AML-193 (cell line): ENCODE data around the gene ACAP2.
"Not testable (repeated sequence)": the region's sequence is repeated elsewhere in the genome, so short reads cannot be mapped to it uniquely, and the experiment has no call there.

Experiments
- DNase-seq, 2 experiments: peaks; one replicate each; lab custom pipeline; 2025; lab: John Stamatoyannopoulos, UW

The ACAP2 gene

DNA sequence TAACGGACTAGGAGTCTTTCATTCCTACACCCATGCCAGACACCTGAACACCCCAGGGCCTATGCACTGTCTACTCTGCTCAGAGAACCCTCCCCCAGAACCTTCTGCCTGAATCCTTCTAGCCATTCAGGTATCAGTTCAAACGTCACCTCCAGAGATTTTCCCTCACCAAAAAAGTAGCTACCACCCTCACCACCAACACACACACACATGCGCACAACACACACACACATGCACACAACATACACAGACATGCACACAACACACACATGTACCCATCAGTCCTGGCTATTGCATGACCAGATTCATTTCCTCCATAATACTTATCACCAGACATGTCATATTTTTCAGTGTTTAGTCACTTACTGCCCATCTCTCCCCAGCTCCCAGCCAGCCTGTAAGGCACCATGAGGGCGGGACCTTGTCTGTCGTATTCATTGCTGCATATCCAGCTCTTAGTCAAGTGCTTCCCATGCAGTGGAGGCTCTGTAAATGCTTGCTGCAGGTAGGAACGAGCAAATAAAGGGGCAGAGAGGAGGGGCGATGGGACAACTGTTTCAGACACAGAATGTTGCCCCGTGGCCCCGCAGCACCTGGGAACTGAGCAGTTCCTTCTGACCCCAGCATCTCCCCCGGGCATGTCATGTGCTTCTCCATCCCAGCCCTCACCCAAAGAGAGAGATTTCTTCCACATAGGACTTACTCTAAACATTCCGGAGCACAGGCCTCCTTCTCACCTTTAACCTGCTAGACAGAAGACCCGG is 201.0 kb downstream of the ACAP2 start:
- DNase-seq: no peak

DNA sequence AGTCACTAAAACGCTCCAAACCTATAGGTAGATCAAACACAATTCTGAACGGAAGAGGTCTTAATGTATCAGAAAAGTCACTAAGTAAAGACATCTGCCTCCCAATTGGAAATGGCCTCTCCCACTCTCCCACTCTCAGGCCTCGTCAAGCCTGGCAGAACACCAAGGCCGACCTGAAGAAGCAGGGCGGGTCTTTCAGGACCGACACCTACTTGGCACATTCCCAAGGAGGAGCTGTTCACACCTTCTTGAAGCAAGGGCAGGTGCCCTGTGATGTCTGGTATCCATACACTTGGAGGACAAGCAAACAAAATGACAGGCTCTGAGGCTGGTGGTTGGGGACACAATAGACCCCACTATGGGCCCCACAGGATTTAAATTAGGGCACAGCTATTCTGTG is 201.9 kb downstream of the ACAP2 start:
- DNase-seq: no peak

DNA sequence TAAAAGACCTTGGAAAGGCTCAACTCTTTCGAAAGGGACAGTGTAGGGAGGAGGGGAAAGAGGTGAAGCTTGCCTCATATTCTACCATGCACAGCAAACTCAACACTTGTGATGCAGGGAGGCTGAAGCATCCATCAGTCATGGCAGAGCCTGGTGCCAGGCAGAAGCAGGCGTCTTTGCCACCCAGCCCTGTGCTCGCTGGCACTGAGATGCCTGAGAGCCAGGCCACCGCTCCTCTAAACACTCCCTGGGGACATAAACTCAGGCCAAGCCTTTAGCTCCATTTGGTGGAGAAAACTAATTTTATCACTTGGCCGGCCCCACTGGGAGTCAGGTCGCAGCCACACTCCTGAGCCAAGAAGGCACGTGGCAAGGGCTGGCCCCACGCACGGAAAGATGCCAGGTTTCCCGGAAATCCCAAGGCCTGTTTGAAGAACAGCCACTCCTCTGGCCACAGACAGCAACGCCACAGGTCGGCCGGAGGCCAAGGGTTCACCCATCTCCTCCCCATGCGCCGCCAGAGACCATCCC is 202.6 kb downstream of the ACAP2 start:
- no peak for DNase-seq

DNA sequence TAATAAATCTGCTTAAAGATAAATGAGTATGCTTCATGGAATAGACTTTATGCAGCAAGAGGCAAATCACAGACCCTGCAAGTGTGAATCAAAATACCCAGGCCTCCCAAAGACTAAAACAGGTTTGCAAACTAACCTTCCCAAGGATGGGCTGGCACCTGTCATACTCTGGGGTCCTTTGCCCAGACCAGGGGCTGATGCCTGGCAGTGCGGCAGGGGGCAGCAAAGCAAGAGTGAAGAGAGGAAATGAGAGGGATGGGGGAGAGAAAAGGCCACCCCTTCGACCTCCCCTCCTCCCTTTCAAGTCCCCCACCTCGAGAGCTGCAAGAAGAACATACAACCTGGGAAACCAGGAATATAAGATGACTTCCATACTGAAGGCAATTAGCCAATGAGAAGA is 203.7 kb downstream of the ACAP2 start:
- DNase-seq: no peak

DNA sequence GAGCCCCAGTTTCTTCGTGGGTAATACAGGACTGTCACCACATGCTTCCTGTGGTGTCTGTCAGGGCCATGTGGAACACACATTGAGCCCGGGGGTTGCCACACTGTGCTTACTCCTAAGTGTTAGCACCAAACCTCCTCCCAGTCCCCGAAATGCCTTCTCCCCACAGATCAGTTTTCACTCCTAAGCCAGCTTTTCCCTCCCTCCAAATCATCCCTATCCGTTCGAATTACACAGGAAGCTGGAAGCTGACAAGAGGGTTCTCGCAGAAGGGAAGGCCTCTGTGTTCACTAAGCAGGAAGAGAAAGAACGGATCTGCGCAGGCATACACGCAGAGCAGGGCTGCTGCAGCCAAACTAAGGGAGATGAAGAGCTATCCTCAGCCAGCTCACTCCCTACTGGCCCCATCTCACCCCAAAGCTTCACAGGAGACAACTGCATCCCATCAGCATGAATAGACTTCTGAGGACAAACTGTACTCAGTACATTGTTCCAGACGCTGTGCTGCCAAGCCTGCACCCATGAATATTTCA is 204.2 kb downstream of the ACAP2 start:
- no peak for DNase-seq

DNA sequence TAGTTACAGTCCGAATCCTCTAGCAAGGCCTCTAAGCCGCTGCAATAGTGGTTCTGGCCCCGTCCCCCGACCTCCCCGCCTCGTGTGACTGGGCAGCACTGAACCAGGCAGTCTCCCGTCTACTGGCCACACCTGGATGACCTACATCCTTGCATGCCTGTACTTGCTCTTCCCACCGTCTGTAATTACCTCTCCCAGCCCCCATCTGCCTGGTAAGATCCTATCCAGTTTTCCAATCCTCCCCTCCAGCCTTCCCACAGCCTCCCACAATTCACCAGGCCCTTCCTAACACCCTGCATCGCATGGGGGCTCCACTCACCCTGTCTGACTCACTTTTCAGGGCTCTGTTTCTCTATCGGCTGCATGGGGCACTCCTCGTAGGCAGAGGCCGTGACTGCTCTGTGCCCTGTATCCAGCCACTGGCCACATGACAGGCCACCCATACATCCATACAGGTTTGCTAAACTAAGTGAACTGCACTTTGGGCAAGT is 204.7 kb downstream of the ACAP2 start:
- DNase-seq: no peak

DNA sequence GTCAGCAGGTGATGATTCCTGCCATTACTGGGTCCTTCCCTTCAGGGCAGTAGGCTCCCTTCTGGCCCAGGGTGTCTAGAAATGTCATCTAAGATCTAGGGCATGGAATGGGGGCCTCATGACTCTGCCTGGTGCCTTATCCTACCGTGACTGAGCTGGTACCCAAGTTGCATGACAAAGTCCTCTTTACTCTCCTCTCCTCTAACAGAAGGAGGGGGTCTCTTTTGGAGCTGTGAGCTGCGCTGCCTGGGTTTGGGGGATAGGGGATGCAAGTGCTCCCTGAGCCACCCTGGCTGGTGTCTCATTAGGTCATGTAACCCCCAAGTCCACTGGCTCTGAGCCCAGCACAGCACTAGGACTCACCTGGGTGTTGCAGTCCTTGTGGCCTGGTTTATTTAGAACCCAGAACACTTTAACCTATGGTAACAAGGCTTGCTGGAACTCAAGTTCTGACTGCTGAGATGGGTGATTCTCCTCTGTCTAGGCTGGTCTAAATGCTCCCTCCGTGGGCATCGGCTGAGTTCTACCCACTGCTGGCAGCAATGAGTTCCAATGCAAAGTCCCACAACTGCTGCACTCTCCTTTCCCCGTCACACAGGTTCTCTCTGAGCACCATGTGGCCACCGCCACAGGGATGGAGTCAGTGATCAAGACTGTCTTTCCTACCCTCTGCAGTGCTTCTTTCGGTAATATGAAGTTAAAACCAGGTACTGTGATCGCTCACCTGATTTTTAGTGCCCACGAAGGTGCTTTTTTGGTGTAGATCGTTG is 205.8 kb downstream of the ACAP2 start:
- DNase-seq: no peak

DNA sequence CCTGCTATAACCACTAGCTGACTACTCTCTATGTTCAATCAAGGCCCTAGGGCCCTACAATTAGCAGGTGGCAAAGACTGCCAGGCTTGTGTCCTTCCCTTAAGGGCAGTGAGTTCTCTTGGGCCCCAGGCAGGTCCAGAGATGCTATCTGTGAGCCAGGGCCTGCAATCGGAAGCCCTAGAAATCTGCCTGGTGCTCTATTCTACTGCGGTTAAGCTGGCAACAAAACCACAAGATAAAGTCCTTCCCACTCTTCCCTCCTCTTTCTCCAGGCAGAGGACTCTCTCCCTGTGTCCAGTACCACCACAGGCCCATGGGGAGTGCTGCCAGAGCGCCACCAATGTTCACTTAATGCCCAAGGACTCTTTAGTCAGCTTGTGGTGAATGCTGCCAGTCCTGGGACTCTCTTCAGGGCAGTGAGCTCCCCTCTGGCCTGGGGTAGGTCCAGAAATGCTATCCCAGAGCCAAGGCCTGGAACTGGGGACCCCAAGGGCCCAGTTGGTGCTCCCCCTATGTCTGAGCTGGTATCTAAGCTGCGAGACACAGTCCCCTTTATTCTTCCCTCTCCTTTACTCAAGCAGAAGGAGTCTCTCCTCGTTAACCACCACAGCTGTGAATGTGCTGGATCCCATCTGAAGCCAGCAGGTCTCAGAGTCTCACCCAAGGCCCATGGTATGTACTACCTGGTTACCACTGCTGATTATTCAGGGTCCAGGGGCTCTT is 206.6 kb downstream of the ACAP2 start:
- no peak for DNase-seq

DNA sequence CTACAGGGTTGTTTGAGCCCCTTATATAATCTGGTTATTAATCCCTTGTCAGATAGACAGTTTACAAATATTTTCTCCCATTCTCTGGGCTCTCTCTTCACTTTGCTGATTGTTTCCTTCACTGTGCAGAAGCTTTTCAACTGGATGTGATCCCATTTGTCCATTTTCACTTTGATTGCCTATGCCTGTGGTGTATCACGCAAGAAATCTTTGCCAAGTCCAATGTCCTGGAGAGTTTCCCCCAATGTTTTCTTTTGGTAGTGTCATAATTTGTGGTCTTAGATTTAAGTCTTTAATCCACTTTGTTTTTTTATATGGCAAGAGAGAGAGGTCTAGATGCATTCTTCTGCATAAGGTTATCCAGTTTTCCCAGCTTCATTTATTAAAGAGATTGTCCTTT is 212.6 kb downstream of the ACAP2 start:
- DNase-seq: no peak

DNA sequence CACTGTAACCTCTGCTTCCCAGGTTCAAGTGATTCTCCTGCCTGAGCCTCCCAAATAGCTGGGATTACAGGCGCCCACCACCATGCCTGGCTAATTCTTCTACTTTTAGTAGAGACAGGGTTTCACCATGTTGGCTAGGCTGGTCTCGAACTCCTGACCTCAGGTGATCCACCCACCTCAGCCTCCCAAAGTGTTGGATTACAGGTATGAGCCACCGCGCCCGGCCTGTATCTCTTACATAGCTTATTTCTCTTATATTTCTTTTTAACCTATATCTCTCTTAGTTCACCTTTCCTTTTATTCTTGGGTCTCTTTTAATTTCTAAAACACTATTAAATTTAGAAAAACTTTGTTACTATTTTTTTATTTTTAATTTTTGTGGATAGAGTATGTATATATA is 213.9 kb downstream of the ACAP2 start:
- not testable (repeated sequence) for DNase-seq

DNA sequence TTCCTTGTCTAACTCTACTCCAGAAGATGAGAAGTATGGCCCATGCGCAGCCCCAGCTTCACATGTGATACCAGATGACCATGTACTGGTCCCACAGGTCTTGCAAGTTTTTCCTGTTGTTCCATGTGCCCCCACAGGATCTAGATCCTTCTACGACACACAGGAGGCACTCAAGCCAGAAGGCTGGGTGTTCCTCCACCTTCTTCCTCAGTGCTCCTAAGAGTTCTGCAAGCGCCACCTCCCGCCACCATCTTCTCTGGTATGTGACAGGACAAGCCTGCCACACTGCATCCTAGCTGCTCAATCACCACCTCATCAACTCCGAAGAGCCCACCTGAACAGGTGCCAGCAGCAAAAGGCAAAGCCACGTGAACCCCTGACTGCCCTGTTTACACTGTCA is 214.9 kb downstream of the ACAP2 start:
- DNase-seq: no peak

DNA sequence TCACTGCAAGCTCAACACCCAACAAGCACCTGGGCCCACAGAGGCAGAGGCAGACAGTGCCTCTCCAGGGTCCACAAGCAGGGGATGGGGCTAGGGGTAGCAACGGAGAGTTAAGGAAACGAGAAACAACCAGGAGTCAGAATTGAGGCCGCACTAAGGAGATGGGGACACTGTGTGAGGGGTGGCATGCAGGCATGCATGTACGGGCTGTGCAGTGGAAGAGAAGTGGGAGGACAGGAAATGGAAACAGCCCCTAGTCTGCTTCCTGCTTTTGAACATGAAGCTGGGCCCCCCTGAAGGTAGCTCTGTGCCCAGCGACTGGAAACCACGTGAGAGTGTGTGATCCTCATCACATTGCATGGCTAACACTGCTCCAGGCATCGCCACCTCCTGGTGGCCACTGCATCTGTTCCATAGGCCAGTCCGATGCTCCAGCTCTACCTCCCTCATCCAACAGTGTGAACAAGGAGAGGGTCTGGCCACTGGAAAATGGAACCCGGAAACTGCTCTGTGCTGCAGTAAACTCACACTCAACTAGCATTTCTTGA is 215.8 kb downstream of the ACAP2 start:
- peak in 1 of 2 experiments; percentile 7 for DNase-seq

DNA sequence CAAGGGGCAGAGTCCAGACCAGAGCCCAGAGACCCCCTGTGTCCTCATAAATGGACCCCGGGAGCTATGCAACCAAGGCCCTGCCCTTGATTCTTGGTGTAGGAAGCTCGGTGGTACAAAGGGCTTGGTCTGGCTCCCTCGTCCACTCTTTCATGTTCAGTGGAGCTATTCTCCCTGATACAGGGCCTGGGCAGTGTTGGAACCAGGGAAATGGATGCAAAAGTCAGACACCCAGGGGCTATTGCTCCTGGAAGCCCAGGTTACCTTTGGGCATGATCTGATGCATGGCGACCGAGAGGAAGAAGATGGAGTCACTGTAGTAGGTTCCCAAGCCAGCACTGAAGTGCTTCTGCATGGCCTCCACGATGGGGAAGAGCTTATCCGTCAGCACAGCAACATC is 216.4 kb downstream of the ACAP2 start:
- DNase-seq: no peak

DNA sequence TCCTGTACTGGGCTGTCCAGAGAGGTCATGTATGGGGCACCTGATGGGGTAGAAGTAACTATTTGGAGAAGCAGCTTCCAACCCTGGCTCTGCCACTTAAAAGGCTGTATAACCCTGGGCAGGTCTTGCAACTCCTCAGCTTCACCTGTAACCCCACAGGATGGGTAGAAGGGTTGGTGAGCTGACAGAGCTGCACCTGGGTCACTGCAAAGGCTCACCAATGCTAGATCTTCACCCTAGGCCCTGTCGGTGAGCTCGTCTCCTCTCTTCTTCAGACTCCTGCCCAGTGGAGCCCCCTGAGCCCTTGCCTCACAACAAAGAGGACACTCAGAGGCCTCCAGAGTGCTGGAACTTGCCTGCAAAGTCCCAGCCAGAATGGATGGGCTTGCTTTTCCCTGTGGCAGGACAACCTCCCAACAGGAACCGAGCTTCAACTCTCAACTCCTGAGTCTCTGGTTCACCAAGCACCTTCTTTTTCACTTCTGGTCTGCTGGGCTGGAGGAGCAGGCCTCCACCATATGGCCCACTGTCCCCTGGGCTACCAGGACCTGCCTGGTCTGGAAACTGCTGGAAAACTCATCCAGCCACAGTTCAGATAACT is 217.7 kb downstream of the ACAP2 start:
- no peak for DNase-seq
